GM23338 (cell line): ENCODE data around the gene CYTH1. TPM values are rescaled to one million over a fixed set of nuclear protein-coding genes. Genes with fewer than 3 reads are reported as not detected.

ENCODE experiments used
- ATAC-seq: fragments of 200-7000 bp; cut with Tn5 transposase; 3 replicates; pipeline ENCODE4 v1.9.1; 2020
- DNase-seq: peaks from one replicate; pipeline ENCODE4 v3.0.0-alpha.2; 2015; ENCODE audit warnings: low spot score
- H2AFZ ChIP-seq: fragments of 200-600 bp; sonication (generic); 2 replicates; pipeline ENCODE4 v1.8.0; 2016; ENCODE audit warnings: antibody characterized with exemption, mild to moderate bottlenecking, moderate library complexity
- H3F3A ChIP-seq: fragments of 200-600 bp; sonication (generic); replicated peaks from 2 replicates; pipeline ENCODE4 v1.8.0; 2017; ENCODE audit warnings: antibody characterized with exemption, mixed run types, low read depth
- H3K27ac ChIP-seq: fragments of 200-600 bp; sonication (generic); 2 replicates; pipeline ENCODE4 v1.6.1; 2016; ENCODE audit warnings: low read depth
- H3K27me3 ChIP-seq: fragments of 200-600 bp; sonication (generic); 2 replicates; pipeline ENCODE4 v1.8.0; 2016; ENCODE audit warnings: mild to moderate bottlenecking, mixed run types, moderate library complexity; ENCODE audit not compliant: insufficient read depth
- H3K36me3 ChIP-seq: fragments of 200-600 bp; sonication (generic); 2 replicates; pipeline ENCODE4 v1.8.0; 2016; ENCODE audit warnings: mild to moderate bottlenecking; ENCODE audit not compliant: insufficient read depth
- H3K4me1 ChIP-seq: fragments of 200-600 bp; sonication (generic); 2 replicates; pipeline ENCODE4 v1.8.0; 2016; ENCODE audit warnings: mild to moderate bottlenecking, moderate library complexity; ENCODE audit not compliant: insufficient read depth
- H3K4me2 ChIP-seq: fragments of 200-600 bp; sonication (generic); 2 replicates; pipeline ENCODE4 v1.7.1; 2017; ENCODE audit warnings: mixed run types
- H3K4me3 ChIP-seq: fragments of 200-600 bp; sonication (generic); 2 replicates; pipeline ENCODE4 v1.6.1; 2016; ENCODE audit warnings: mixed run types
- H3K79me2 ChIP-seq: fragments of 200-600 bp; sonication (generic); replicated peaks from 2 replicates; pipeline ENCODE4 v1.8.0; 2017; ENCODE audit warnings: mild to moderate bottlenecking; ENCODE audit not compliant: insufficient read depth
- H3K9me2 ChIP-seq: fragments of 200-600 bp; sonication (generic); 2 replicates; pipeline ENCODE4 v1.8.0; 2017; ENCODE audit not compliant: insufficient read depth
- H4K20me1 ChIP-seq: fragments of 200-600 bp; sonication (generic); replicated peaks from 2 replicates; pipeline ENCODE4 v1.8.0; 2017; ENCODE audit warnings: mild to moderate bottlenecking; ENCODE audit not compliant: insufficient read depth
- H3K27ac Mint-ChIP-seq: 2 replicates; pipeline ENCODE4 v1.8.0; 2020; ENCODE audit warnings: inconsistent platforms, mild to moderate bottlenecking, moderate library complexity, mixed read lengths
- H3K27me3 Mint-ChIP-seq: 3 replicates; pipeline ENCODE4 v1.8.0; 2022; ENCODE audit warnings: low read depth, mild to moderate bottlenecking, moderate library complexity, mixed read lengths, inconsistent platforms; ENCODE audit not compliant: insufficient read depth, poor library complexity
- H3K36me3 Mint-ChIP-seq: 3 replicates; pipeline ENCODE4 v1.8.0; 2021; ENCODE audit warnings: low read depth, mild to moderate bottlenecking, inconsistent platforms, moderate library complexity, mixed read lengths
- H3K4me1 Mint-ChIP-seq: 3 replicates; pipeline ENCODE4 v1.8.0; 2020; ENCODE audit warnings: mild to moderate bottlenecking, inconsistent platforms, mixed read lengths
- H3K4me3 Mint-ChIP-seq: 3 replicates; pipeline ENCODE4 v1.8.0; 2021; ENCODE audit warnings: moderate library complexity, mild to moderate bottlenecking, inconsistent platforms, mixed read lengths
- H3K9me3 Mint-ChIP-seq: 3 replicates; pipeline ENCODE4 v1.8.0; 2020; ENCODE audit warnings: moderate library complexity, mild to moderate bottlenecking, inconsistent platforms, mixed read lengths
- CREB1 ChIP-seq: fragments of 250-450 bp; sonication (Bioruptor Pico); IDR thresholded peaks from 2 replicates; pipeline ENCODE4 v1.5.0; 2020; ENCODE audit warnings: low read depth, mild to moderate bottlenecking, moderate library complexity
- CTCF ChIP-seq, 2 experiments: fragments of 200-600 bp in 1 of 2; sonication (generic) in 1 of 2; conservative IDR thresholded peaks; 2 replicates each; pipeline versions ENCODE4 v1.5.1 to v1.6.1; 2016 to 2017; ENCODE audit warnings: antibody characterized with exemption in 2 of 2, low read depth in 2 of 2, mild to moderate bottlenecking in 2 of 2, moderate library complexity in 1 of 2
- ETS1 ChIP-seq: IDR thresholded peaks from 2 replicates; pipeline ENCODE4 v1.6.1; 2016; ENCODE audit warnings: antibody characterized with exemption
- EZH2 ChIP-seq: fragments of 200-600 bp; sonication (generic); IDR thresholded peaks from one replicate; pipeline ENCODE4 v1.8.0; 2017; ENCODE audit warnings: antibody characterized with exemption, mild to moderate bottlenecking, low read depth; ENCODE audit not compliant: unreplicated experiment
- JUNB ChIP-seq: IDR thresholded peaks from one replicate; pipeline ENCODE4 v1.6.1; 2016; ENCODE audit warnings: antibody characterized with exemption; ENCODE audit not compliant: unreplicated experiment
- POLR2AphosphoS5 ChIP-seq: IDR thresholded peaks from 2 replicates; pipeline ENCODE4 v1.6.1; 2016; ENCODE audit warnings: antibody characterized with exemption, low read depth
- REST ChIP-seq: IDR thresholded peaks from one replicate; pipeline ENCODE4 v1.6.1; 2018; ENCODE audit warnings: antibody characterized with exemption; ENCODE audit not compliant: unreplicated experiment
- STAT1 ChIP-seq: IDR thresholded peaks from one replicate; pipeline ENCODE4 v1.6.1; 2016; ENCODE audit warnings: antibody characterized with exemption; ENCODE audit not compliant: unreplicated experiment
- ZNF462 ChIP-seq: fragments of 250-450 bp; sonication (Bioruptor Pico); IDR thresholded peaks from 2 replicates; pipeline ENCODE4 v1.5.0; 2020; ENCODE audit warnings: mild to moderate bottlenecking, moderate library complexity
- polyA plus RNA-seq: library from polyadenylated mRNA; unstranded; fragments of >200 nt; fragmentation: Nextera tagmentation; extraction: Ambion mirVana; gene quantifications from 2 replicates; pipeline ENCODE4 v1.2.1, GENCODE V29; 2016
- total RNA-seq: library from RNA; depleted of rRNA; stranded (reverse); fragments of >200 nt; shearing (Covaris generic); gene quantifications from 2 replicates; pipeline ENCODE4 v1.2.3, GENCODE V29; 2014

Gene CYTH1
- total and polyA plus RNA-seq, 2 experiments from 2014 or later, result 13.8 to 14.5 TPM

GRCh38 chr17:78715876-78716275, 66.2 kb downstream of the CYTH1 start (continued):
- TF ChIP-seq ZNF462 (CRISPR knock-in tag), result no peak
- TF ChIP-seq JUNB, result no peak
- no peak for TF ChIP-seq CREB1
- no peak for TF ChIP-seq CTCF (conservative IDR thresholded peaks at IDR 0.05; ENCODE audit: low read depth in 2 of 2)
- no peak for TF ChIP-seq POLR2AphosphoS5
- TF ChIP-seq EZH2, result no peak

- no peaks in the 10 kb centered on the region for H3K27me3 ChIP-seq
- H3K4me1 ChIP-seq, result peaks cover 22% of the 10 kb centered on the region
- Mint-ChIP-seq H3K9me3 (no peaks in the 10 kb centered on the region), H3K27ac (no peak overlapping the region), H3K27me3 (peaks cover 8% of the 10 kb centered on the region), H3K4me1 (peaks cover 39% of the 10 kb centered on the region), H3K36me3 (no peaks in the 10 kb centered on the region), H3K4me3 (no peak overlapping the region)
- DNase-seq, result no peak
- H3K27ac ChIP-seq, result no peak overlapping the region
- H3F3A ChIP-seq, result 0 out of 2 replicates have a peak, but pooled peaks cover 4% of the 10 kb centered on the region
- H2AFZ ChIP-seq, result no peak overlapping the region
- H3K79me2 ChIP-seq, result peaks cover 25% of the 10 kb centered on the region
- H3K36me3 ChIP-seq, result no peaks in the 10 kb centered on the region
- H3K4me3 ChIP-seq, result no peak overlapping the region
- H4K20me1 ChIP-seq, result no peaks in the 10 kb centered on the region; the same call in 1 of the 2 replicates
- no peak for ATAC-seq
- H3K9me2 ChIP-seq, result no peaks in the 10 kb centered on the region
- no peak overlapping the region for H3K4me2 ChIP-seq
- TF ChIP-seq ETS1 (no peak), CTCF (conservative IDR thresholded peaks at IDR 0.05; ENCODE audit: low read depth in 2 of 2) (no peak), REST (no peak), STAT1 (no peak)
Measured at GRCh38 chr17:78715000-78715771, 66.9 kb downstream of the CYTH1 start.
